GM23338 (cell line): ENCODE measurements around the gene PTPN20.

ENCODE experiments used
- CREB1 ChIP-seq: fragments of 250-450 bp; sonication (Bioruptor Pico); IDR thresholded peaks from 2 replicates; pipeline ENCODE4 v1.5.0; 2020; ENCODE audit warnings: low read depth, mild to moderate bottlenecking, moderate library complexity
- CTCF ChIP-seq, 2 experiments: fragments of 200-600 bp in 1 of 2; sonication (generic) in 1 of 2; conservative IDR thresholded peaks; 2 replicates each; pipeline versions ENCODE4 v1.5.1 to v1.6.1; 2016 to 2017; ENCODE audit warnings: antibody characterized with exemption in 2 of 2, low read depth in 2 of 2, mild to moderate bottlenecking in 2 of 2, moderate library complexity in 1 of 2
- EZH2 ChIP-seq: fragments of 200-600 bp; sonication (generic); IDR thresholded peaks from one replicate; pipeline ENCODE4 v1.8.0; 2017; ENCODE audit warnings: antibody characterized with exemption, mild to moderate bottlenecking, low read depth; ENCODE audit not compliant: unreplicated experiment
- EZH2phosphoT487 ChIP-seq: fragments of 200-600 bp; sonication (generic); IDR thresholded peaks from one replicate; pipeline ENCODE4 v1.8.1; 2018; ENCODE audit warnings: antibody characterized with exemption; ENCODE audit not compliant: unreplicated experiment
- POLR2AphosphoS5 ChIP-seq: IDR thresholded peaks from 2 replicates; pipeline ENCODE4 v1.6.1; 2016; ENCODE audit warnings: antibody characterized with exemption, low read depth
- ZNF114 ChIP-seq: fragments of 250-450 bp; sonication (Bioruptor Pico); IDR thresholded peaks from 2 replicates; pipeline ENCODE4 v1.5.0; 2020; ENCODE audit warnings: mild to moderate bottlenecking, moderate library complexity
- TF ChIP-seq, protein P1 (sequence below): IDR thresholded peaks from one replicate; pipeline ENCODE4 v1.6.1; 2018; ENCODE audit warnings: antibody characterized with exemption; ENCODE audit not compliant: unreplicated experiment

GRCh38 chr10:47035171-47035818 is 124.1 kb downstream of the PTPN20 start:
- TF ChIP-seq CTCF (conservative IDR thresholded peaks at IDR 0.05; ENCODE audit: low read depth in 2 of 2) (no peak), CREB1 (no peak), POLR2AphosphoS5 (no peak), EZH2 (no peak), EZH2phosphoT487 (no peak), ZNF114 (CRISPR knock-in tag) (no peak)
- TF ChIP-seq, protein P1, sequence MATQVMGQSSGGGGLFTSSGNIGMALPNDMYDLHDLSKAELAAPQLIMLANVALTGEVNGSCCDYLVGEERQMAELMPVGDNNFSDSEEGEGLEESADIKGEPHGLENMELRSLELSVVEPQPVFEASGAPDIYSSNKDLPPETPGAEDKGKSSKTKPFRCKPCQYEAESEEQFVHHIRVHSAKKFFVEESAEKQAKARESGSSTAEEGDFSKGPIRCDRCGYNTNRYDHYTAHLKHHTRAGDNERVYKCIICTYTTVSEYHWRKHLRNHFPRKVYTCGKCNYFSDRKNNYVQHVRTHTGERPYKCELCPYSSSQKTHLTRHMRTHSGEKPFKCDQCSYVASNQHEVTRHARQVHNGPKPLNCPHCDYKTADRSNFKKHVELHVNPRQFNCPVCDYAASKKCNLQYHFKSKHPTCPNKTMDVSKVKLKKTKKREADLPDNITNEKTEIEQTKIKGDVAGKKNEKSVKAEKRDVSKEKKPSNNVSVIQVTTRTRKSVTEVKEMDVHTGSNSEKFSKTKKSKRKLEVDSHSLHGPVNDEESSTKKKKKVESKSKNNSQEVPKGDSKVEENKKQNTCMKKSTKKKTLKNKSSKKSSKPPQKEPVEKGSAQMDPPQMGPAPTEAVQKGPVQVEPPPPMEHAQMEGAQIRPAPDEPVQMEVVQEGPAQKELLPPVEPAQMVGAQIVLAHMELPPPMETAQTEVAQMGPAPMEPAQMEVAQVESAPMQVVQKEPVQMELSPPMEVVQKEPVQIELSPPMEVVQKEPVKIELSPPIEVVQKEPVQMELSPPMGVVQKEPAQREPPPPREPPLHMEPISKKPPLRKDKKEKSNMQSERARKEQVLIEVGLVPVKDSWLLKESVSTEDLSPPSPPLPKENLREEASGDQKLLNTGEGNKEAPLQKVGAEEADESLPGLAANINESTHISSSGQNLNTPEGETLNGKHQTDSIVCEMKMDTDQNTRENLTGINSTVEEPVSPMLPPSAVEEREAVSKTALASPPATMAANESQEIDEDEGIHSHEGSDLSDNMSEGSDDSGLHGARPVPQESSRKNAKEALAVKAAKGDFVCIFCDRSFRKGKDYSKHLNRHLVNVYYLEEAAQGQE, result no peak
